Activated T-helper 17 cell treated with anti-CD3 and anti-CD28 coated beads, Interleukin-2, amount 50 U/mL, for 72 hours (primary cell): ENCODE data around the gene PDE2A. TPM values are rescaled to one million over a fixed set of nuclear protein-coding genes. Genes with fewer than 3 reads are reported as not detected.

Experiments
- ATAC-seq: fragments of 150-1000 bp; cut with Tn5 transposase; replicated peaks from 2 replicates; pipeline ENCODE4 v1.10.0; 2021; ENCODE audit warnings: mild to moderate bottlenecking, moderate library complexity
- H3K27ac Mint-ChIP-seq: one replicate; pipeline ENCODE4 v1.8.0; 2022; ENCODE audit warnings: mixed read lengths
- H3K27me3 Mint-ChIP-seq: one replicate; pipeline ENCODE4 v1.8.0; 2022; ENCODE audit warnings: mixed read lengths
- H3K36me3 Mint-ChIP-seq: one replicate; pipeline ENCODE4 v1.8.0; 2022; ENCODE audit warnings: low read depth, mild to moderate bottlenecking, mixed read lengths
- H3K4me1 Mint-ChIP-seq: one replicate; pipeline ENCODE4 v1.8.0; 2022; ENCODE audit warnings: mixed read lengths
- H3K4me3 Mint-ChIP-seq: one replicate; pipeline ENCODE4 v1.8.0; 2022; ENCODE audit warnings: mild to moderate bottlenecking, mixed read lengths
- H3K9me3 Mint-ChIP-seq: one replicate; pipeline ENCODE4 v1.8.0; 2022; ENCODE audit warnings: mixed read lengths
- total RNA-seq, 2 donors: library from RNA; stranded (reverse); gene quantifications; one replicate each; pipeline ENCODE4 v1.2.3, GENCODE V29; 2022

Gene PDE2A
- total RNA-seq, 2 donors from 2014 or later = 1.7 to 3.6 TPM

- no peaks in the 10 kb centered on the region for H3K36me3 Mint-ChIP-seq
- no peak overlapping the region for H3K27ac Mint-ChIP-seq
- no peak for ATAC-seq
- no peaks in the 10 kb centered on the region for H3K9me3 Mint-ChIP-seq
- H3K27me3 Mint-ChIP-seq = peaks cover 8% of the 10 kb centered on the region
- no peak overlapping the region for H3K4me3 Mint-ChIP-seq
- no peaks in the 10 kb centered on the region for H3K4me1 Mint-ChIP-seq
Observed at GRCh38 chr11:72534371-72535193, 139.6 kb downstream of the PDE2A start.

- ATAC-seq = no peak
- Mint-ChIP-seq H3K9me3 (no peaks in the 10 kb centered on the region), H3K27ac (no peak overlapping the region), H3K36me3 (no peaks in the 10 kb centered on the region), H3K27me3 (peaks cover 3% of the 10 kb centered on the region), H3K4me3 (no peak overlapping the region), H3K4me1 (no peaks in the 10 kb centered on the region)
Observed at GRCh38 chr11:72529068-72529467, 145.2 kb downstream of the PDE2A start.

GRCh38 chr11:72528121-72528520 lies 146.1 kb downstream of the PDE2A start:
- H3K27me3 Mint-ChIP-seq = peaks cover 3% of the 10 kb centered on the region
- no peak for ATAC-seq
- no peak overlapping the region for H3K4me3 Mint-ChIP-seq
- H3K36me3 Mint-ChIP-seq = no peaks in the 10 kb centered on the region
- no peak overlapping the region for H3K27ac Mint-ChIP-seq
- H3K9me3 Mint-ChIP-seq = no peaks in the 10 kb centered on the region
- H3K4me1 Mint-ChIP-seq = no peaks in the 10 kb centered on the region

Other genes with a start within 250 kb of the PDE2A start
- gene CLPB, start 239.9 kb downstream of the PDE2A start, total RNA-seq = 10 to 100 TPM; 33.7 to 43.8 TPM
- gene ARAP1, start 78.0 kb upstream of the PDE2A start, total RNA-seq = 100 to 1,000 TPM in 1 of 2 donors, 10 to 100 TPM in 1; 98.0 to 216 TPM
- gene STARD10, start 119.6 kb upstream of the PDE2A start, total RNA-seq = 10 to 100 TPM in 1 of 2 donors, 1 to 10 TPM in 1; 7.7 to 16.4 TPM
- 100 to 1,000 TPM in 1 of 2 donors, 10 to 100 TPM in 1; 85.3 to 127 TPM for gene ATG16L2, start 140.0 kb upstream of the PDE2A start, total RNA-seq